ENCODE results near the gene SERPINB4.
"Not testable (repeated sequence)": the region's sequence is repeated elsewhere in the genome, so short reads cannot be mapped to it uniquely, and the experiment has no call there.

The SERPINB4 gene

GRCh38 chr18:63677500-63678225 is 33.6 kb upstream of the SERPINB4 start:
- TF ChIP-seq REST (IDR thresholded peaks at IDR 0.05; ENCODE audit: insufficient replicate concordance, low read depth) (no peak), CTCF (IDR thresholded peaks at IDR 0.05; ENCODE audit: insufficient read depth, low read length) (no peak), SPI1 (IDR thresholded peaks at IDR 0.05; ENCODE audit: borderline replicate concordance, low read depth) (no peak), GABPA (IDR thresholded peaks at IDR 0.05; ENCODE audit: low read depth) (no peak), POLR2AphosphoS5 (IDR thresholded peaks at IDR 0.05; ENCODE audit: low read depth) (no peak)
- DNase-seq (ENCODE audit: low read depth in 1 of 2, low spot score in 1 of 2) = peak; percentile 68
- Histone ChIP-seq H3K27me3 (ENCODE audit: insufficient read depth, poor library complexity, severe bottlenecking) (no peaks in the 10 kb centered on the region), H3K27ac (replicated peaks) (peak overlapping the region; percentile 25), H3K4me3 (replicated peaks; ENCODE audit: insufficient read depth, low read length) (no peak overlapping the region)

- Histone ChIP-seq H3K27ac (replicated peaks) (peak overlapping the region; percentile 34), H3K4me3 (replicated peaks; ENCODE audit: insufficient read depth, low read length) (no peak overlapping the region), H3K27me3 (ENCODE audit: insufficient read depth, poor library complexity, severe bottlenecking) (no peaks in the 10 kb centered on the region)
- DNase-seq (ENCODE audit: low read depth in 1 of 2, low spot score in 1 of 2) = peak in 1 of 2 experiments; percentile 70
- TF ChIP-seq CTCF (IDR thresholded peaks at IDR 0.05; ENCODE audit: insufficient read depth, low read length) (peak; percentile 76), REST (IDR thresholded peaks at IDR 0.05; ENCODE audit: insufficient replicate concordance, low read depth) (no peak), SPI1 (IDR thresholded peaks at IDR 0.05; ENCODE audit: borderline replicate concordance, low read depth) (no peak)
Observed at GRCh38 chr18:63676526-63677323, 32.7 kb upstream of the SERPINB4 start.

- H3K27me3 ChIP-seq (ENCODE audit: insufficient read depth, poor library complexity, severe bottlenecking) = no peaks in the 10 kb centered on the region
- DNase-seq (ENCODE audit: low read depth in 1 of 2, low spot score in 1 of 2) = no peak
- H3K27ac ChIP-seq (replicated peaks) = no peak overlapping the region
- TF ChIP-seq CTCF (IDR thresholded peaks at IDR 0.05; ENCODE audit: insufficient read depth, low read length) (no peak), REST (IDR thresholded peaks at IDR 0.05; ENCODE audit: insufficient replicate concordance, low read depth) (no peak), GABPA (IDR thresholded peaks at IDR 0.05; ENCODE audit: low read depth) (no peak), SPI1 (IDR thresholded peaks at IDR 0.05; ENCODE audit: borderline replicate concordance, low read depth) (no peak), POLR2AphosphoS5 (IDR thresholded peaks at IDR 0.05; ENCODE audit: low read depth) (no peak)
- H3K4me3 ChIP-seq (replicated peaks; ENCODE audit: insufficient read depth, low read length) = no peak overlapping the region
Observed at GRCh38 chr18:63664571-63664970, 20.5 kb upstream of the SERPINB4 start.

GRCh38 chr18:63661750-63662149 is 17.7 kb upstream of the SERPINB4 start, which contains the start of gene SERPINB3:
SERPINB3 (minus strand) TSS chr18:63661893; CDS start chr18:63661216, 677 bp downstream.
- H3K27ac ChIP-seq (replicated peaks); H3K27me3 ChIP-seq (ENCODE audit: insufficient read depth, poor library complexity, severe bottlenecking); DNase-seq (ENCODE audit: low read depth in 1 of 2, low spot score in 1 of 2); H3K4me3 ChIP-seq (replicated peaks; ENCODE audit: insufficient read depth, low read length): not testable (repeated sequence)

GRCh38 chr18:63658920-63659319 is 14.9 kb upstream of the SERPINB4 start:
- H3K4me3 ChIP-seq (replicated peaks; ENCODE audit: insufficient read depth, low read length); H3K27me3 ChIP-seq (ENCODE audit: insufficient read depth, poor library complexity, severe bottlenecking); H3K27ac ChIP-seq (replicated peaks); DNase-seq (ENCODE audit: low read depth in 1 of 2, low spot score in 1 of 2): not testable (repeated sequence)

All from HL-60 (cell line).